Endothelial cell of hepatic sinusoid (primary cell): ENCODE results near the gene CDK8.
"Not testable (repeated sequence)": the region's sequence is repeated elsewhere in the genome, so short reads cannot be mapped to it uniquely, and the experiment has no call there.

ENCODE experiments used
- in situ Hi-C: cut with HindIII; loops from 2 replicates; pipeline ENCODE4 v1.10.0; 2017; ENCODE audit warnings: low sequenced_read_pairs

CDK8 gene

DNA sequence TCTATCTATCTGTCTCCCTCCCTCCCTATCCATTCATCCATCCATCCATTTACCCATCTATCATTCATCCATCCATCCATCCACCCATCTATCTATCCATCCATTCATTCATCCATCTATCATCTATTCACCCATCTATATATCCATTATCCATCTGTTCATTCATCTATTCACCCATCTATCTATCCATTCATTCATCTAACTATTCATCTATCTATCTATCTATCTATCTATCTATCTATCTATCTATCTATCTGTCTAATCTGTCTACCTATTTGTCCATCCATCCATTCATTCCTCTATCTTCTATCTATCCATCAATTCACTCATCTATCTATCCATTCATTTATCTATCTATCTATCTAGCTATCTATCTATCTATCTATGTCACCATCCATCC is 4.4 kb upstream of the CDK8 start:
- in situ Hi-C loops = loop anchor here (25.0 kb wide), 1 partner anchor 163 kb away; no protein-coding TSS in a partner anchor

DNA sequence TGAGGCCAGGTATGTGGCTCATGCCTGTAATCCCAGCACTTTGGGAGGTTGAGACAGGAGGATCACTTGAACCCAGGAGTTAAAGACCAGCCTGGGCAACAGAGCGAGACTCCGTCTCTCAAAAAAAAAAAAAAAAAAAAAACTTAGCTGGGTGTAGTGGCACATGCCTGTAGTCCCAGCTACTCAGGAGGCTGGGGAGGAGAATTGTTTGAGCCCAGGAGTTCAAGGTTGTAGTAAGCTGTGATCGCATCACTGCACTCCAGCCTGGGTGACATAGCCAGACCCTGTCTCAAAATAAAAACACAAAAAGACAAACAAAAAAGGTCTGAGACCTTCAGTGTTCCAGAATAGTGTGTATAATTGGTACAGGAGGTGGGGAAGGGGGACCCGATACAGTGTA is 1.9 kb upstream of the CDK8 start:
- in situ Hi-C loops = not testable (repeated sequence)

DNA sequence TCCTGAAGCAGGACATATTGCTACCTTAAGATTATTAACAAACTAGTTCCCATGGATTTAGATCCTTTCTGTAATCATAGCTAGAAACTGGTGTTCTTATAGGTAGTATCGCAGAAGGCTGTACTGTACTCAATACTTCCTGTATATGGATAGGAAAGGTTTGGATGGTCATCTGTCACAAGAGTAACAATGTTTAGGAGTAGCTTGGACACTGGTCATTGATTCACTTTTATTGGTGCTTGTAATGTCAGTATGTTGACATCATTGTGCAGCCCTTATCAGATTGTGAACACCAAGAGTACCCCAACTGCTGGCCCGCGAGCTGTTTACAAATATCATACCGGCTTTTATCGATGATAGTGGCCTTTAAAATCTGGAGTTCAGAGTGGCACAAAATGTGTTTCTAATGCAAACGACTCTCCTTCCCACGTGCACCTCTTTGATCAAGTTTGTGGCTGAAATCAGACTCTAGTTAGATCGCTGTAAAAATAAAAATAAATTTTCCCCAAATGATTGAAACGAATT is 605 bp upstream of the CDK8 start:
- in situ Hi-C loops = no loop called here

DNA sequence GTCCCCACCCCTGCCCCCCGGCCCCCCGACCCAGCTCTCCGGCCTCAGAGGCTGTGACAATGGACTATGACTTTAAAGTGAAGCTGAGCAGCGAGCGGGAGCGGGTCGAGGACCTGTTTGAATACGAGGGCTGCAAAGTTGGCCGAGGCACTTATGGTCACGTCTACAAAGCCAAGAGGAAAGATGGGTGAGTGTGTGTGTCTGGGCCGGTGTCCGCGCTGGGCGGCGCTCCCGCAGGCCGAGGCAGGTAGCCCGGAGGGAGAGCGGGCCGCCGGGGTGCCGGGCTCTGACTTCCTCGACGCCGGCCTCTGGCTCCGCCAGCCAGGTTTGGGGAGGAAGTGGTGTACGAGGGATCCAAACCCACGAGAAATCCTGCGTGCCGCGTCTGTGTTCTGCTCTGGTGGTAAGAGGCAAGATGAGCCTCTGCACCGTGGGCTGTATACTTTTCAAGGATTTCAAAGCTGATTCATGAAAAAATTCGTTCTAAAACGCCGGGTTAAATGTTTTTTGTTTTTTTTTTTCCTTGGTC is 718 bp downstream of the CDK8 start:
- in situ Hi-C loops = no loop called here

DNA sequence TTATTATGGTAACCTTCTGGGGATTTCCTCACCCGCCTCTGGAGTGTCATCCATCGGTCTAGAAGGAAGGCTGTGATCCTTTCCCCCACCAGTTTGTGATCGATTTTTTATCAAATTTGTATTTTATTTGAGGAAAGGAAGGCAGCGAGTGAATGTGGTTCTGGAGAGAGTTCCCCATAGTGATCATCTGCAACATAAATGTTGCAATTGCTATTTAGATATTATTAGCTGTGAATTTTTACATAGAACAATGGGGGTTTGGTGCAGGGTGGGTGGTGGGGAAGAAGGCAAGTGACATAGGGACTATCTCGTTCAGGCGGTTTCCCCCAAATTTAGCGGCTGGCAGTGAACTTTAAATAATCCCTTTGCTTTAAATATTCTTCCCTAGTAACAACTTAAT is 1.2 kb downstream of the CDK8 start:
- in situ Hi-C loops = no loop called here

DNA sequence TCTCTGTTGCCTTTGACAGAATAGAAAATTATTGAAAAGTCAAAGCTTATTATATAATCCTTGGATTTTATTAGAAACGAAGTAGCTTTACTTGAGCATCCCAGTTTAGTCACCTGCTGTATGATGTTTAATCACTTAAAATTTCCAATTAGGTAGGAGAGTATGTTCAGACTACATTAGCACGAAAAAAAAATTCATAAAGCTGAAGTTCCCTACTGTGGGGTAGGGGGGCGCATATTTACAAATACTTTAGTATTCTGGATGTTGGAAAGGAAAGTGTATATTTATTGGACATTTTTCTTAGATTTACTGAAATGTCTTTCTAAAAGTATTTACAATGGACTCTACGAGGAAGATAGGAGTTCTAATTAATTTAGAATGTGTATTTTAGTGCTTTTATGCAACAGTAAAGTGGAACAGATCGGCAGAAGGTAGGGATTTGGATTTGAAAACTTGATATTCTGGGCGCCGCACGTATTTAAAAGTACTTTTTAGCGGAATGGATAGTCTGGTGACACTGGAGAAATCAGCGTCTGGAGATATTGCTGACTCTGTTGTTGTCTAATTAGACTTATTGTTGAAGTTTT is 1.9 kb downstream of the CDK8 start:
- in situ Hi-C loops = no loop called here

DNA sequence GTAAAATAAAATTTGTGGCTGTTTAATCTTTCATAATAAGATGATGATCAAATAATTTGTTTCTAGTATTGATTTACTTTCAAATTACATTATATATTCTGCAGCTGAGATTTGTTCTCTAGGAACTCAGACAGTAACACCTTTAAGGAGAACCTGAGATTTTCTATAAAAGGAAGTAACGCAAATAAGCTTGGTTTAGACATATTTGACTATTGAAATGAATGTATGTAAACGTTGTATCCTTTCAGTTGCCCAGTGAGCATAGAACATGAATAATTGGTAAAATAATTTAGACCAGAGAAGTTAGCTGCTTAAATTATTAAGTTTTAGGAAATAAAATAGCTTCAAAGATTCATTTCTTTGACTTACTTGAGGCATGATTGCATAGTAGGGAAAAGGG is 3.1 kb downstream of the CDK8 start:
- in situ Hi-C loops = no loop called here

DNA sequence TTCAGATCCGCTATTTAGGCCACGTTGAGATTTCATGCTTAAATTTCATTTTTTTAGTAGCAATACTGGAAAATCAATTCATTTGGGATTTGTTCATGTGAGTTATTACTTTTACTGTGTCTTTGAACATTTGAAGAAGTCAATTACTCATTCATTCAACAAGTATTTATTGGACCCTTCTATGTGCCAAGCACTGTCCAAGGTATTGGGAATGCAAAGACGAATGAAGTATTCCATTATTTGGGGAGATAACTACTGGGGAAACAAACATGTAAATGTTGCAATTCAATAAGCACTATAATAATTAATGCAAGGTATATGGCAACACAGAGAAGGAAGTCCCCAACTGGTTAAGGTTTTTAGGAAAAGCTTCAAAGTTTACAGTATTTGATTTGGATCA is 5.7 kb downstream of the CDK8 start:
- in situ Hi-C loops = no loop called here

DNA sequence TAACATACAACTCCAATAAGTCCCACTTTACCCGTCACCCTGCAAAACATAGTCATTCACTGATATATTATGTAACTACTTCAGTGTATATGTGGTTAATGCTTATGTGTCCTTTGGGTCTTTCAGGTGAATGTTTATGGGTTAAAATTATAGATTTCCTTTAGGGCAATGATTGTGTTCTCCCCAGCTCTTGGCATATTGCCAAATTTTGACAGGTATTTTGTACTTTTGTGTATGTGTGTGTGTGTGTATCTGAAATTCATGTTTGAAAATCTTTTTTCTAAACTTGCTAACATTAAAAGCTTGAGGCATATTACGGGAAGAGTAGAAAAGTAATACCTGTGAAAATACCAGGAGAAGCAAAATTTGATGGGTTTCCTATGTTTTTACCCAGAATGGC is 8.2 kb downstream of the CDK8 start:
- in situ Hi-C loops = no loop called here

DNA sequence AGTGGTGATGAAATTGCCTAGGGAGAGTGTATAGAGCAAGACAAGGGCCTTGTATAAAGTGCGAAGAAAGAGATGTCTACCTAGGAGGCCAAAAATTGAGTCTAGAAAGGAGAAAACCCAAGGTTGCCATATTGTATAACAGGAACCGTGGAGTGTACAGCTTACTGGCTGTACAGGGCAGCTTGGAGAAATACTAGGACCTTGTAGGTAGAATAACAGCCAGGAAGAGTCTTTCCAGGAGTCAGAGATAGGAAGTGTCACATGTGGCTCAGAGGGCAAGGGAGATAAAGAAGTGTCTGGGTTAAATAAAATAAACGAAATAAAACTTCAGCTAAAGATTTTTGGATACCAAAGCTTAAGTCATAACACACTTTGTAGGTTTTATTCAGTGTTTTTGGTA is 12.4 kb downstream of the CDK8 start:
- in situ Hi-C loops = no loop called here

DNA sequence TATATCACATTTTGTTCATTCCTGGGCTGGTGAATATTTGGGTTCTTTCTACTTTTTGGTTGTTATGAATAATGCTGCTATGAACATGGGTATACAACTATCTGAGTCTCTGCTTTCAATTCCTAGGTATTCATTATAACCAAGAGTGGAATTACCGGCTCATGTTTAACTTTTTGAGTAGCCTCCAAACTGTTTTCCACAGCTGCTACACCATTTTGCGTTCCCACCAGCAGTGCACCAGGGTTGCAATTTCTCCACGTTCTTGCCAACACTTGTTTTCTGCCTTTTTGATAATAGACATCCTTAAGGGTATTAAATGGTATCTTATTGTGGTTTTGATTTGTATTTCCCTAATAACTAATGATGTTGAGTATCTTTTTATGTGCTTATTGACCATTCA is 16.8 kb downstream of the CDK8 start:
- in situ Hi-C loops = no loop called here

DNA sequence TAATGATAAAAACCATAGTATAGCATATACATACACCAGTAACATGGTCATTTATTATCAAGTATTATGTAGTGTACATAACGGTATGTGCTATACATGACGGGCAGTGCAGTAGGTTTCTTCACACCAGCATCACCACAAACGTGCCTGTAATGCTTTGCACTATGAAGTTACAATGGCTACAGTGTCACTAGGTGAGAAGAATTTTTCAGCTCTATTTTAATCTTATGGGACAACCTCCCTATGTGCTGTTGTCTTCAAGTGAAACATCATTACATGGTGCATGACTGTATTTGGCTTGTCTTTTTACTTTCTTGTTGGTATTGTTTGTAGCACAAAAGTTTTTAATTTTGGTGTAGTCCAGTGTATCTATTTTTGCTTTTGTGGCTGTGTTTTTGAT is 18.7 kb downstream of the CDK8 start:
- in situ Hi-C loops = no loop called here

DNA sequence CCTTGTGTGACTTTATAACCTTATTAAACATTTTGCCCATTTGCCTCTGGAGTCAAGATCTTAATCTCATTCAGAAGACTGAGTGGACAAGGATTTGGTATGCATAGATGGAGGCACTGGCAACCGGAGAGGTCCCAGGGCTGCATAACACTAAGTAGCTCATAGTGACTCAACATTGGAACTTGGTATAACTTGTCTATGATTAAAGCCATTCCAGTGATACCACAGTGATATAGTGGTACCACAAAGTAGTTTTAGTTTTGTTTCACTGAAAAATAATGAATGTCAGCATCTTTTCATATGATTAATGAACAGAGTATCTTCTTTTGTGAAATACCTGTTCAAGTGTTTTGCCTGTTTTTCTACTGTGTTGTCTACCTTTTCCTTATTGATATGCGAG is 26.4 kb downstream of the CDK8 start:
- in situ Hi-C loops = no loop called here

DNA sequence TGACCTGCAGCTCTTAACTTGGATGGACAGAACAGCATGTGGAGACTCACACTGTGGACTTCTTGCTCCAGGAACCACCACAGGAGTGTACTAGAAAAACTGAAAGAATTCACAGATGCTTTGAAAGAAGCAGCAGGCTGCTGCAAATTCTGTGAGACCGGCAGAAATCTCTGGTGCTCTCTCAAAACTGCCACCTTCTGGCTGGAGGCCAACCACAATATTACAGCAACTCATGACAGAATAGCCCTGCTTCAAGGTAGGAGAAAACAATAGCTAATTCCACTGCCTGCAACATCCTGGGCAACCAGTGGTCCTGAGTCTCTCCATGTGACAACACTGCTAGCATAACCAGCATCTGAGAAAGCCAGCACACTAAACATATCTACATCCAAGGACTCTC is 26.9 kb downstream of the CDK8 start:
- in situ Hi-C loops = no loop called here

DNA sequence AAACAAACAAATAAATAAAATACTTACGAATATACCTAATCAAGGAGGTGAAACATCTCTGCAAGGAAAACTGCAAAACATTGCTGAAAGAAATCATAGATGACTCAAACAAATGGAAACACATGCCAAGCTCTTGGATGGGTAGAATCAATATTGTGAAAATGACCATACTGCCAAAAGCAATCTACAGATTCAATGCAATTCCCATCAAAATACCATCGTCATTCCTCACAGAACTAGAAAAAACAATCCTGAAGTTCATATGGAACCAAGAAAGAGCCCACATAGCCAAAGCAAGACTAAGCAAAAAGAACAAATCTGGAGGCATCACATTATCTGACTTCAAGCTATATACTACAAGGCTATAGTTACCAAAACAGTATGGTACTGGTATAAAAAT is 32.0 kb downstream of the CDK8 start:
- in situ Hi-C loops = not testable (repeated sequence)

DNA sequence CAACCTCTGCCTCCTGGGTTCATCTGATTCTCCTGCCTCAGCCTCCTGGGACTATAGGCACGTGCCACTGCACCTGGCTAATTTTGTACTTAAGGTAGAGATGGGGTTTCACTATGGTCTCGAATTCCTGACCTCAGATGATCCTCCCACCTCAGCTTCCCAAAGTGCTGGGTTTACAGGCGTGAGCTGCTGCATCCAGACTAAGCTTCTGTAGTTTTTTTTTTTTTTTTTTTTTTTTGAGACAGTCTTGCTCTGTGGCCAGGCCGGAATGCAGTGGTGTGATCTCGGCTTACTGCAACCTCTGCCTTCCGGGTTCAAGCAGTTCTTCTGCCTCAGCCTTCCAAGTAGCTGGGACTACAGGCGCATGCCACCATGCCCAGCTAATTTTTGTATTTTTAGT is 34.9 kb downstream of the CDK8 start:
- in situ Hi-C loops = not testable (repeated sequence)

DNA sequence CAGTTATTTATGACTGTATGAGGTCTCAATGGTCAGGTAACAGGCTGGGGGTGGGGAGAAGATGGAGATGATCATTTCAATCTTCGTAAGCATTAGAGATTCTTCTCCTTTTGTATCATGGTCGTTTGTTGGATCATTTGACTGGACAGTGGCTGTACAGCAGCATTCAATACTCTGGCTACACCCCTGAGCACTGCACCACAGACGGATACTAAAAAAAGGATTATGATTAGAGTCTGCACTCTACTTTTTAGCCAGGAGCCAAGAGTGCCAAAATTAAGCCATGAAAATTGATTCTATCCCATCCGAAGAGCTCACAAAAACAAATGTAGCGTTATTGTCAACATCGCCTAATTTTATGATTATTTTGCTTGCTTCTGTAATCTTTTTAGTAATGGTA is 41.9 kb downstream of the CDK8 start:
- in situ Hi-C loops = no loop called here

DNA sequence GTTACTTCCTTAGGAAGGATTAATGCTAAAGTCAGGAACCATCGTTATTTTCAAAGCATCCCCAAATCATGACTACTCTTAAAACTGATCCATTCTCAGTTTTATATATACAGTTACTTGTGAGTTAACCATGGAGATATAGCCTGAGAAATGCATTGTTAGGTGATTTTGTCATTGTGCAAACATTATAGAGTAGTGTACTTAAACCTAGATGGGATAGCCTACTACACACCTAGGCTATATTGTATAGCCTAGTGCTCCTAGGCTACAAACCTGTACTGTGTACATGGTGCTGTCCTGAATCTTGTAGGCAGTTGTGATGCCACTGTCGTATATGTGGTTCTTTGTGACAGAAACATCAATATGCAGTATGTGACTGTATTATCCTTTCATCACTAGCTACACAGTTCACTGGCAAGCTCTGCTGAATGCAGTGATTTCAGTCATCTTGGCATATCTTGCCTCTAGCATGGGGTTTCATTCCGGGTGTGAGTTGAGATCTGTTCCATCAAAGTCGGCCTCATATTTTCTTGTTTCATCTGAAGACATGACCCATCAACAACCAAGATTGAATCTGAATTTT is 45.3 kb downstream of the CDK8 start:
- in situ Hi-C loops = no loop called here

DNA sequence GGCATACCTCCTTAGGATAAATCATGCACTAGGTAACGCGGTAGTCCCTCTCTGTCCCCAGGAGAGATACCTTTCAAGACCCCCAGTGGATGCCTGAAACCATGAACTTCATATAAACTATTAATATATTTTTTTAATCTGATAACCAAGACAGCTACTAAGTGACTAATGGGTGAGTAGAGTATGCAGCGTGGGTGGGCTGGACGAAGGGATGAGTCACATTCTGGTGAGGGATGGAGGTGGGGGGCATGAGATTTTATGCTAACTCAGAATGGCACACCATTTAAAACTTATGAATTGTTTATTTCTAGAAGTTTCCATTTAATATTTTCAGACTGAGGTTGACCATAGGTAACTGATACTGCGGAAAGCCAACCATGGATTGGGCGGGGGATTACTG is 46.2 kb downstream of the CDK8 start:
- in situ Hi-C loops = no loop called here

DNA sequence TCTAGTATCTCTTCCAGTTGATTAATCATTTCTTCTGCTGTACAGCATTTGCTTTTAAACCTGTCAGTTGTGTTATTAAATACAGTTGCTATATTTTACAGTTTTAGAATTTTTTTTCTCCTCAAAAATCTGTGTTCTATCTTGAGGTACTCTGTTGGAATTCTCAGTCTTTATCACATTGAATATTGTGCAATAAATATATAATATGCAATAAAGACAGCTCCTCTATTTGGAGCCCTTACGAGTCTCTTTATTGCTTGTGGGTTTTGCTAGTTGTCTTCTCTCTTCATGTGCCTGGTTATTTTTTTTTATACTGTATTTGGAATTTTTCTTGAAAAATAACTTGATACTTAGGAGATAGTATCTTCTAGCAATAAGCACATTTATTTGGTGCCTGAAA is 51.7 kb downstream of the CDK8 start:
- in situ Hi-C loops = no loop called here

DNA sequence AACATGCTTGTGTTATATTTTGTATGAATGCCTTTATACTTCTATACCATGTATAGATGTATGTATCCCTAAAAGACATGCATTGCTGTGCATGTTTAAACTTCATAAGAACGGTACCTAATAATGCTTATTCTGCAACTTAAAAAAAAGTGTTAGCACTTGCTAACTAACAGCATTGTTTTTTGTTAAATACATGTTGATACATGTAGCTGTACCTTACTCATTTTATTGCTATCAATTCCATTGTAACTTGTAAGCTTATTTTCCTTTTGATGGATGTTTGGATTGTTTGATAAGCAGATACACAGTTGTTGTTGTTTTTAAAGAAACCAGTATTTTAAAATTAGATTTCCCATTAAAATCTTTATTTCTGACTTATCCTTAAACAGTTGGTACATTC is 53.8 kb downstream of the CDK8 start:
- in situ Hi-C loops = no loop called here

DNA sequence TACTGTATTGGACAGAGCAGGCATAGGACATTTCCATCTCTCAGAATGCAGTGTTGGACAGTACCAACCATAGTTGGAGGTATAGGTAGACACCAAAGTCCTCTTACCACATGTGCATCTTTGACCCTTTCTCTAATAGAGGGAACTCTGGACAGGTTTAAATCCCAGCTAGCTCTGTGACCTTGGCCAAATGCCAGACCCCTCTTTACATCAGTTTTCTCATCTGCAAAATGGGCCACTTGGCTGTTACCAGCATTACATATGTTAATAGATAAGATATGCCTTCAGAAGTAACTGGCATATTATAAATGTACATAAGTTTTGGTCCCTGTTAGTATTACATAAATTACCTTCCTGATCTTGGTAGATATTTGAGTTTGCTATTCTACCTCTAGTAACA is 54.3 kb downstream of the CDK8 start:
- in situ Hi-C loops = no loop called here

DNA sequence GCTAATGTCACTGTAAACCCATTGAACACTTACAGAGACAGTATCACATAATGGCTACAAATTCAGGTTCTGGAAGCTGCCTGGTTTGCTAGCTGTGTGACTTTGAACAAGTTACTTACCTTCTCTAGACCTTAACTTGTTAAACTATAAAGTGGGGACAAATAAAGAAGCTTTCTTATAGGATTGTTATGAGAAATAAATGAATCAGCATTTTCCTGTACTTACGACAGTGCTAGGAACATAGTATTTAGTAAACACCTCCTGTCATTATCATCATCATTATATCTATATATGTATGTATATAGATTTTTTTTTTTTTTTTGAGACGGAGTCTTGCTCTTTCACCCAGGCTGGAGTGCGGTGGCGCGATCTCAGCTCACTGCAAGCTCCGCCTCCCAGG is 54.9 kb downstream of the CDK8 start:
- in situ Hi-C loops = no loop called here
